Measurements from ENCODE around the gene ZNF691.
"Not testable (repeated sequence)": the region's sequence is repeated elsewhere in the genome, so short reads cannot be mapped to it uniquely, and the experiment has no call there.

ZNF691 gene

GRCh38 chr1:42891465-42892138 is 45.2 kb downstream of the ZNF691 start:
- Mint-ChIP-seq H3K27ac (no peak overlapping the region), H3K4me1 (ENCODE audit: low read depth) (no peaks in the 10 kb centered on the region), H3K27me3 (peaks cover 7% of the 10 kb centered on the region), H3K9me3 (no peaks in the 10 kb centered on the region), H3K36me3 (ENCODE audit: low read depth) (no peaks in the 10 kb centered on the region), H3K4me3 (no peak overlapping the region)

GRCh38 chr1:42899960-42900359 is 53.5 kb downstream of the ZNF691 start:
- H3K27me3 Mint-ChIP-seq, result peaks cover 31% of the 10 kb centered on the region
- H3K4me3 Mint-ChIP-seq; H3K27ac Mint-ChIP-seq; H3K36me3 Mint-ChIP-seq (ENCODE audit: low read depth); H3K4me1 Mint-ChIP-seq (ENCODE audit: low read depth): not testable (repeated sequence)
- peaks cover 13% of the 10 kb centered on the region for H3K9me3 Mint-ChIP-seq

All from stimulated activated naive CD8-positive, alpha-beta T cell treated with anti-CD3 and anti-CD28 coated beads, Interleukin-15, Interleukin-2, amounts not matched to agents 100 ng/mL and 50 ng/mL, for 24 hours (primary cell).